ENCODE measurements around the gene ITGB4. TPM values are rescaled to one million over a fixed set of nuclear protein-coding genes. Genes with fewer than 3 reads are reported as not detected.
A peak's percentile ranks its signal among the peaks of the same experiment; 100 is the strongest.

ITGB4 gene
- total RNA-seq, 1 donor from 2014 or later, result 8.8 TPM

DNA sequence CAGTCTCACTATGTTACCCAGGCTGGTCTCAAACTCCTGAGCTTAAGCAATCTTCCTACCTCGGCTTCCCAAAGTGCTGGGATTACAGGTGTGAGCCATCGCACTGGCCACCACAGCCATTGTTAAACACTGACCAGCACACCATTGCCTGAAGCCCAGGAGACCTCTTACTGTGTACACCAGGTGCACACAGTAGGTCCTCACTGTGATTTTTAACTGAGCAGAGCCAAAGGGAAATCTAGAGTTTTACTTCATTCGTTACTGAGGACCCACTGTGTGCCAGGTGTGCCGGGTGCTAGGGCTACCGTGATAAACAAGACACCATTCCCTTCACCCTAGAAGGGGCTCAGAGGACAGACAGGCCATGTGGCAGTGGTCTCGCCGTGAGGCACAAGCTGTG lies 4.2 kb downstream of the ITGB4 start:
- intact Hi-C loops (cut with micrococcal nuclease), result no loop called here
- no peak for ATAC-seq
- no peak for DNase-seq

DNA sequence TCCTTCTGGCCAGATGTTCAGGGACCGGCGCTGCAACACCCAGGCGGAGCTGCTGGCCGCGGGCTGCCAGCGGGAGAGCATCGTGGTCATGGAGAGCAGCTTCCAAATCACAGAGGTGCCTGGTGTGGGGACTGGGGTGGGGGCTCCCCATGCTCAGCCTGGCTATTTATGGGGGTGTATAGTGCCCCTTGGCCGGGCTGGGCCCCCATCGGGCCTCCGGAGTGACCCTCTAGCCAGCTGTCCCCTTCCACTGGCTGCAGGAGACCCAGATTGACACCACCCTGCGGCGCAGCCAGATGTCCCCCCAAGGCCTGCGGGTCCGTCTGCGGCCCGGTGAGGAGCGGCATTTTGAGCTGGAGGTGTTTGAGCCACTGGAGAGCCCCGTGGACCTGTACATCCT lies 6.1 kb downstream of the ITGB4 start:
- ATAC-seq, result no peak
- DNase-seq, result no peak
- intact Hi-C loops (cut with micrococcal nuclease), result no loop called here

- intact Hi-C loops (cut with micrococcal nuclease), result no loop called here
- no peak for ATAC-seq
- no peak for DNase-seq
These were observed 8.1 kb downstream of the ITGB4 start for GRCh38 chr17:75729351-75729750.

DNA sequence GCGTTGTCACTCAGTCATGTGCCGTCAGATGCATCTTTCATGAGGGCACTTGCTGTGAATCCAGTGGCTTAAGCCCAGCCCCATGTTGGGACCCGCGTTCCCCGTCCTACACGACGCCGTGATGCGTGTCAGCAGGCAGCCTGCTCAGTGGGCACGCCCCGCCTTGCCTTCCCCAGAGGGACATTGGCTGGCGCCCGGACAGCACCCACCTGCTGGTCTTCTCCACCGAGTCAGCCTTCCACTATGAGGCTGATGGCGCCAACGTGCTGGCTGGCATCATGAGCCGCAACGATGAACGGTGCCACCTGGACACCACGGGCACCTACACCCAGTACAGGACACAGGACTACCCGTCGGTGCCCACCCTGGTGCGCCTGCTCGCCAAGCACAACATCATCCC lies 8.8 kb downstream of the ITGB4 start:
- DNase-seq (no peak), ATAC-seq (no peak)
- intact Hi-C loops (cut with micrococcal nuclease), result no loop called here

DNA sequence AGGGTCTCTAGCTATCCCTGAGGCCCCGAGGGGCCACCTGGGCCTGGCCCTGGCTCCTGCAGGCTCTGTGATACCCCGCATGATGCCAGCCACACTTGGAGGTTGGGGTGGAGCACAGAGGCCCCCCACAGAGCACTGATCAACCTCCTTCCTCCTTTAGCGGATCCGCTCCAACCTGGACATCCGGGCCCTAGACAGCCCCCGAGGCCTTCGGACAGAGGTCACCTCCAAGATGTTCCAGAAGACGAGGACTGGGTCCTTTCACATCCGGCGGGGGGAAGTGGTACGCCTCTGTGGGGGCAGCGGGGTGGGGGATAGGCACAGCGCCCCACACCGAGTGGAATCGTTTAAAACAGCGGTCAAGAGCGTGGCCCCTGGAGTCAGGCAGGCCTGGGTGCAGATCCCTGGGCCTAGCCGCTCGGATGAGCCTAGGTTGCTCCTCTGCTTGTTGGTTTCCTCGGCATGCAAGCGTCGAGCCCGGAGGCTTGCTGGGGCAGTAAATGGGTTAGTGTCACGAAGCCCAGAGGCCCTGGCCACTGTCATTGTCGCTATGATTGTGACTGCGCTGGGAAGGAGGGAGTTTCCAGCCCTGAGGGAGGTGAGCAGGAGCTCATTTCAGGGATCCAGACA lies 9.9 kb downstream of the ITGB4 start:
- ATAC-seq (no peak), DNase-seq (no peak)
- intact Hi-C loops (cut with micrococcal nuclease), result no loop called here

DNA sequence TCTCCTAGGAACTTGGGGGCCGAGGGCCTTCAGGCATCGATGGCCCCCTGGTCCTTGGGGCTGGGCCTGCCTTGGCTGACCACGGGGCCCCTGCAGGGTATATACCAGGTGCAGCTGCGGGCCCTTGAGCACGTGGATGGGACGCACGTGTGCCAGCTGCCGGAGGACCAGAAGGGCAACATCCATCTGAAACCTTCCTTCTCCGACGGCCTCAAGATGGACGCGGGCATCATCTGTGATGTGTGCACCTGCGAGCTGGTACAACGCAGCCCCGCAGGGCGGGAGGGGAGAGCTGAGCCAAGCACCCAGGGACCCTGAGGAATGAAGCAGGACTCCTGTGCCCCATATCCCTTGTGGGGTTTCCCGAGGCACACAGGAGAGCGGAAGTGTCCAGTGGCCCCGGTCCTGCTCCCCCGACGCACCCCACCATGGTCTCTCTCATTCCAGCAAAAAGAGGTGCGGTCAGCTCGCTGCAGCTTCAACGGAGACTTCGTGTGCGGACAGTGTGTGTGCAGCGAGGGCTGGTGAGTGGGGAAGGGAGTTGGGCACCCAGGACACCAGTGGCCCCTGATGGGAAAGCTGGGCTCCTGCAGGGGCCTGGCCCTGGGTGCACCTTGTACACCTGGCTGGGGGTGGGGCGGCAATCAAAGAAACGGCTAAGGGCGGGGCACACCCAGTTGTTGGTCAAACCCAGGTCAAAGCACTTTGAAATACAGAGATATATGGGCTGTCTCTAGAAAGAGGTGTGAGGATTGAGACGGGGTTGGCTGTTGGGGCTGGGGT lies 10.6 kb downstream of the ITGB4 start:
- ATAC-seq, result no peak
- intact Hi-C loops (cut with micrococcal nuclease), result no loop called here
- no peak for DNase-seq

DNA sequence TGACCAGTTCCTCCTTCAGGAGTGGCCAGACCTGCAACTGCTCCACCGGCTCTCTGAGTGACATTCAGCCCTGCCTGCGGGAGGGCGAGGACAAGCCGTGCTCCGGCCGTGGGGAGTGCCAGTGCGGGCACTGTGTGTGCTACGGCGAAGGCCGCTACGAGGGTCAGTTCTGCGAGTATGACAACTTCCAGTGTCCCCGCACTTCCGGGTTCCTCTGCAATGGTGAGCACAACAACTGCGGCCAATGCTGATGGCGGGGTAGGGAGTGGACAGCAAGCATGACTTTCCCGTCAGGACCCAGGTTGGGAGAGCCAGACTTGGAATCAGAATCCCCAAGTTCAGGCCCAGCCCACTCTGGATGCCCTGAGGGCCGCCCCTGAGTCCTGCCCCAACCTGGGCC lies 12.2 kb downstream of the ITGB4 start:
- no peak for DNase-seq
- ATAC-seq, result no peak
- intact Hi-C loops (cut with micrococcal nuclease), result no loop called here

GRCh38 chr17:75734674-75735294 lies 13.5 kb downstream of the ITGB4 start:
- intact Hi-C loops (cut with micrococcal nuclease), result no loop called here
- no peak for DNase-seq
- no peak for ATAC-seq

GRCh38 chr17:75736173-75736835 lies 15.0 kb downstream of the ITGB4 start:
- intact Hi-C loops (cut with micrococcal nuclease), result no loop called here
- DNase-seq, result no peak
- no peak for ATAC-seq

GRCh38 chr17:75737133-75737962 lies 16.1 kb downstream of the ITGB4 start:
- DNase-seq, result no peak
- intact Hi-C loops (cut with micrococcal nuclease), result no loop called here
- ATAC-seq, result no peak

DNA sequence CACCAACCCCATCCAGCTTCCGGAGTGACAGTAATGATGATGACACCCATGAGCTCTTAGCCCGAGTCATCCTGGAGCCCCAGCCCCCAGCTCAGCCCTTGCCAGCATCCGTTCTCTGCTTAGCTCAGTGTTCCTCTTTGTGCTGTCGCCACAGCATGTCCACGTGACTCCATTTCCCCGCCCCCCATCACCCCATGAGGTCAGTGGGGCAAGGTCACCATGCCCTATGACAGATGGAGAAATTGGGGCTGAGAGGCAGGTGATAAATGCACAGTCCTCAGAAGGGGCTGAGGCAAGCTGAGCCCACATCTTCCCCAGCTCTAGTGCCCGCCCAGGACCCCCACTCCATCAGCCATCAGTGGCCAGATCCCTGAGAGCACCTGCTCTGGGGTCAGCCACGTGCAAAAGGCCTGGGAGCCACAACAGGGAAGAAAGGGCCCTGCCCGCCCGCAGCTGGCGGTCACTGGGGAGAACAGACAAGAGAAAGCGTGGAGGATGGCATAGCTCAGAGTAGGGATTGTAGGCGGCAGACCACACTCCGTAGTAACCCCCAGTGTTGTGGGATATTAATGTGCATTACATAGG lies 17.1 kb downstream of the ITGB4 start:
- DNase-seq (no peak), ATAC-seq (peak; percentile 34)
- intact Hi-C loops (cut with micrococcal nuclease), result no loop called here

DNA sequence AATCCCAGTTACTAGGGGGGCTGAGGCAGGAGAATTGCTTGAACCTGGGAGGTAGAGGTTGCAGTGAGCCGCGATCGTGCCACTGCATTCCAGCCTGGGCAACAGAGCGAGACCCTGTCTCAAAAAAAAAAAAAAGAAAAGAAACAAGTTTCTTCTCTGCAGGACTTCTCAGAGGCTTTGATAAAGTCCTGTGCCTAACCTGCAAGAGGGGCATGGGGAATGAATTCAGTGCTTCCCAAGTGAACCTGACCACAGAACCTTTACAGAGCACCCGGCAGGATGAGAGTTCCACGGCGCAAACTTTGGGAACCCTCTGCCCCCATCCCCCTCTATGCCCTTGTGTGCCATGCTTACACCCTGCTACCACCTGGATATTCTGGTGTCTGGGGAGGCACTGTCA lies 17.9 kb downstream of the ITGB4 start:
- intact Hi-C loops (cut with micrococcal nuclease), result no loop called here
- no peak for ATAC-seq

GRCh38 chr17:75739801-75740200 lies 18.5 kb downstream of the ITGB4 start:
- no peak for ATAC-seq
- intact Hi-C loops (cut with micrococcal nuclease), result no loop called here
- no peak for DNase-seq

More for the DNA sequence above, 17.9 kb downstream of the ITGB4 start:
- DNase-seq, result no peak

GRCh38 chr17:75740215-75740614 lies 19.0 kb downstream of the ITGB4 start:
- ATAC-seq (no peak), DNase-seq (no peak)
- intact Hi-C loops (cut with micrococcal nuclease), result no loop called here

DNA sequence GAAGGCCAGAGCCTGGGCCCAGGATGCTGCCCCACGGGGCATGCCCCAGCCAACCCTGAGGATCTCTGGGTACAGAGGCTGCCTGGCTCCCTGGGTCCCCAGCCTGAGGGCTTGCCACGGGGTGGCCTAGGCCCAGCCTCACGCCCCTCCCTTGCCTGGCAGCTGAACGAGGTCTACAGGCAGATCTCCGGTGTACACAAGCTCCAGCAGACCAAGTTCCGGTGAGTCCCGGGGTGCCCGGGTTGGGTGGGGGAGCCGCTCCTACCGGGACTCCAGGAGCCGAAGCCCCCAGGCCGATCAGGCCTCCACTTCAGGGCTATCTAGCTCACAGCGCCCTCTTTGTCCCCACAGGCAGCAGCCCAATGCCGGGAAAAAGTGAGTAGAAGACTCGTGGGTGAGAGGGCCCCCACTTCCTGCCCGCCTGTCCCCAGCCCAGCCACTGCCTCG lies 19.4 kb downstream of the ITGB4 start:
- DNase-seq, result no peak
- ATAC-seq, result no peak
- intact Hi-C loops (cut with micrococcal nuclease), result no loop called here

- DNase-seq, result no peak
- ATAC-seq, result no peak
- intact Hi-C loops (cut with micrococcal nuclease), result no loop called here
These were observed 21.1 kb downstream of the ITGB4 start for GRCh38 chr17:75742337-75742736.

- DNase-seq (no peak), ATAC-seq (no peak)
- intact Hi-C loops (cut with micrococcal nuclease), result no loop called here
These were observed 22.5 kb downstream of the ITGB4 start for GRCh38 chr17:75743625-75744206.

DNA sequence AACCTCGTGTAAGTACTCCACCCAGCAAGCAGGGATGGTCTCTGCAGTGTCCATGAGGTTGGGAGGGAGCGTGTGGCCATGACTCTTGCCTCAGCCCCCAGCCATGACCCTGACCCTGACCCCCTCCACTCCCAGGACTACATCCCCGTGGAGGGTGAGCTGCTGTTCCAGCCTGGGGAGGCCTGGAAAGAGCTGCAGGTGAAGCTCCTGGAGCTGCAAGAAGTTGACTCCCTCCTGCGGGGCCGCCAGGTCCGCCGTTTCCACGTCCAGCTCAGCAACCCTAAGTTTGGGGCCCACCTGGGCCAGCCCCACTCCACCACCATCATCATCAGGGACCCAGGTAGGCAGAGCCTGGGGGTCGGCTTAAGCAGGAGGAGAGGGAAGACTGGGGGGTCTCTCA lies 27.4 kb downstream of the ITGB4 start:
- intact Hi-C loops (cut with micrococcal nuclease), result loop anchor here (5.0 kb wide), 2 partner anchors 66 to 116 kb away; partner anchors contain the start of gene SMIM5
- DNase-seq, result no peak
- no peak for ATAC-seq
